Loucy (cell line): Measurements from ENCODE around the gene ZDHHC8.

Source experiments
- EZH2phosphoT487 ChIP-seq: fragments of 200-600 bp; IDR thresholded peaks from 2 replicates; pipeline ENCODE4 v1.6.1; 2018; ENCODE audit warnings: antibody characterized with exemption, mild to moderate bottlenecking, moderate library complexity, borderline replicate concordance
- TF ChIP-seq, protein P1 (sequence below): fragments of 200-600 bp; sonication (generic); conservative IDR thresholded peaks from 2 replicates; pipeline ENCODE4 v1.5.1; 2014; ENCODE audit warnings: mild to moderate bottlenecking, antibody characterized with exemption, low read length

DNA sequence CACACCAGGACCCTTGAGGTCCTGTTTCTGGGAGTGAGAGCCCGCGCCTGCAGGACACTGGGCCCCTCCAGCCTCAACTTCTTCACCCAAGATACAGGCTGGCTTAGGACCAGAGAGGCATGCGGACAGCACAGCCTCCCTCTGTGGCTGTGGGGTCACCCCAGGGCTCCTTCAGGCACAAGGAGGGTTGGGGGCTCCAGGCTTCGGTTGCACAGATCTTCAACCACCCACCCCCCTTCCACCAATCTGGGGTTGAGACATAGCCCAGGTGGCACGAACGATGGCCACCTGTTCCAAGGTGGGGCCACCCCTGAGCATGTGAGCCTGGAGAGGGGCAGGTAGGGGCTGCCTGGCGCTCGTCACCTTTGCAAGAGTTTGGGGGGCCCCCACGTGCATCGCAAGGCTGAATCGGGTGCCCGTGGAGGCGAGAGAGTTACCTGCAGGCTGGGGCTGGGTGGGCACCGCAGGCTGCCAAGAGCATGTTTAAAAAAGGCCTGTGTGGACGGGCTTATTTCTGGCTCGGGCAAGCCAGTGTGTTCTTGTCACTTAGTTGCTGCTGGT is 1.2 kb downstream of the ZDHHC8 start:
- TF ChIP-seq, protein P1, sequence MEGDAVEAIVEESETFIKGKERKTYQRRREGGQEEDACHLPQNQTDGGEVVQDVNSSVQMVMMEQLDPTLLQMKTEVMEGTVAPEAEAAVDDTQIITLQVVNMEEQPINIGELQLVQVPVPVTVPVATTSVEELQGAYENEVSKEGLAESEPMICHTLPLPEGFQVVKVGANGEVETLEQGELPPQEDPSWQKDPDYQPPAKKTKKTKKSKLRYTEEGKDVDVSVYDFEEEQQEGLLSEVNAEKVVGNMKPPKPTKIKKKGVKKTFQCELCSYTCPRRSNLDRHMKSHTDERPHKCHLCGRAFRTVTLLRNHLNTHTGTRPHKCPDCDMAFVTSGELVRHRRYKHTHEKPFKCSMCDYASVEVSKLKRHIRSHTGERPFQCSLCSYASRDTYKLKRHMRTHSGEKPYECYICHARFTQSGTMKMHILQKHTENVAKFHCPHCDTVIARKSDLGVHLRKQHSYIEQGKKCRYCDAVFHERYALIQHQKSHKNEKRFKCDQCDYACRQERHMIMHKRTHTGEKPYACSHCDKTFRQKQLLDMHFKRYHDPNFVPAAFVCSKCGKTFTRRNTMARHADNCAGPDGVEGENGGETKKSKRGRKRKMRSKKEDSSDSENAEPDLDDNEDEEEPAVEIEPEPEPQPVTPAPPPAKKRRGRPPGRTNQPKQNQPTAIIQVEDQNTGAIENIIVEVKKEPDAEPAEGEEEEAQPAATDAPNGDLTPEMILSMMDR: no peak
- TF ChIP-seq EZH2phosphoT487: no peak
